GM12865 (cell line): ENCODE data around the gene CD38.
"Not testable (repeated sequence)": the region's sequence is repeated elsewhere in the genome, so short reads cannot be mapped to it uniquely, and the experiment has no call there.

Experiments
- DNase-seq: peaks from one replicate; pipeline ENCODE4 v3.0.0; 2010; ENCODE audit warnings: low read depth
- H3K4me3 ChIP-seq: 2 replicates; pipeline ENCODE4 v1.5.1; 2011; ENCODE audit warnings: mild to moderate bottlenecking, low read depth, low read length, control low read depth
- TF ChIP-seq, protein P1 (sequence below): IDR thresholded peaks from 2 replicates; pipeline ENCODE4 v1.5.1; 2011; ENCODE audit warnings: low read length, control low read depth, low read depth, inconsistent platforms; ENCODE audit not compliant: insufficient read depth; ENCODE audit errors: missing control alignments

Gene CD38

DNA sequence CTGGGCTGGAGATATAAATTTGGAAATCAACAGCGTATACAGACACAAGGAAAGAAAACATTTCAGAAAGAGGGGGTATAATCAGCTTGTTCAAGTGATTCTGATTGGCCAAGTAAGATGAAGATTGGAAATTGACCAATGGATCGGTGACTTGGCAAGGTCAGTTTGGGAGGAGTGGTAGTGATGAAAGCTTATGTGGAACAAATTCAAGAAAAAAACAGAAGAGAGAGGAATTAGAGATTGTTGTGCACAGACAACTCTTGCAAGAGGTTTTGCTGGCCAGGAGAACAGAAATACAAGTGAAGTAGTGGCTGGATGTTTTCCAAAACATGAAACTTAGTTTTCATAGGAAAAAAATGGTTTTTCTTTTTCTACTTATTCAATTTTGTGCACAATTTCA, 16.3 kb downstream of the CD38 start:
- no peak overlapping the region for H3K4me3 ChIP-seq
- no peak for DNase-seq
- TF ChIP-seq, protein P1, sequence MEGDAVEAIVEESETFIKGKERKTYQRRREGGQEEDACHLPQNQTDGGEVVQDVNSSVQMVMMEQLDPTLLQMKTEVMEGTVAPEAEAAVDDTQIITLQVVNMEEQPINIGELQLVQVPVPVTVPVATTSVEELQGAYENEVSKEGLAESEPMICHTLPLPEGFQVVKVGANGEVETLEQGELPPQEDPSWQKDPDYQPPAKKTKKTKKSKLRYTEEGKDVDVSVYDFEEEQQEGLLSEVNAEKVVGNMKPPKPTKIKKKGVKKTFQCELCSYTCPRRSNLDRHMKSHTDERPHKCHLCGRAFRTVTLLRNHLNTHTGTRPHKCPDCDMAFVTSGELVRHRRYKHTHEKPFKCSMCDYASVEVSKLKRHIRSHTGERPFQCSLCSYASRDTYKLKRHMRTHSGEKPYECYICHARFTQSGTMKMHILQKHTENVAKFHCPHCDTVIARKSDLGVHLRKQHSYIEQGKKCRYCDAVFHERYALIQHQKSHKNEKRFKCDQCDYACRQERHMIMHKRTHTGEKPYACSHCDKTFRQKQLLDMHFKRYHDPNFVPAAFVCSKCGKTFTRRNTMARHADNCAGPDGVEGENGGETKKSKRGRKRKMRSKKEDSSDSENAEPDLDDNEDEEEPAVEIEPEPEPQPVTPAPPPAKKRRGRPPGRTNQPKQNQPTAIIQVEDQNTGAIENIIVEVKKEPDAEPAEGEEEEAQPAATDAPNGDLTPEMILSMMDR = no peak

- H3K4me3 ChIP-seq = no peak overlapping the region
- TF ChIP-seq, protein P1 = no peak
- DNase-seq = no peak
Measured at GRCh38 chr4:15794905-15795304, 16.8 kb downstream of the CD38 start.

DNA sequence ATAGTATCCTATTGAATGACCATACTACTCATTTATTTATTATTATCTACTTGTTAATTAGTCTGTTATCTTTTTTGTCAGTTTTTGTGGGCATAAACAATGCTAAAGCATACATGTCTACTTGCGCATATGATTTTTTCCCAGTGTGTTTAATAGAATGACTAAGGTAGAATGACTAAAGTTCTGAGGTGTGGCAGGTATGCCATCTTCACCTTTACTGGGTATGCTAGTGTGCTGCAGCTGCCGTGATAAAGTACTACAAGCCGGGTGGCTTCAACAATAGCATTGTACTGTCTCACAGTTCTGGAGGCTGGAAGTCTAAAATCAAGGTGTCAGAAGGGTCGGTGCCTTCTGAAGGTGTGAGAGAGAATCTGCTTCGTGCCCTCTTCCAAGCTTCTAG, 19.2 kb downstream of the CD38 start:
- no peak overlapping the region for H3K4me3 ChIP-seq
- TF ChIP-seq, protein P1 = no peak
- DNase-seq = no peak

GRCh38 chr4:15799141-15799540, 21.0 kb downstream of the CD38 start:
- DNase-seq = no peak
- TF ChIP-seq, protein P1 = no peak
- H3K4me3 ChIP-seq = no peak overlapping the region

GRCh38 chr4:15799701-15800100, 21.6 kb downstream of the CD38 start:
- DNase-seq = no peak
- no peak overlapping the region for H3K4me3 ChIP-seq
- TF ChIP-seq, protein P1 = no peak

- not testable (repeated sequence) for DNase-seq, H3K4me3 ChIP-seq
Measured at GRCh38 chr4:15802497-15802896, 24.4 kb downstream of the CD38 start.

DNA sequence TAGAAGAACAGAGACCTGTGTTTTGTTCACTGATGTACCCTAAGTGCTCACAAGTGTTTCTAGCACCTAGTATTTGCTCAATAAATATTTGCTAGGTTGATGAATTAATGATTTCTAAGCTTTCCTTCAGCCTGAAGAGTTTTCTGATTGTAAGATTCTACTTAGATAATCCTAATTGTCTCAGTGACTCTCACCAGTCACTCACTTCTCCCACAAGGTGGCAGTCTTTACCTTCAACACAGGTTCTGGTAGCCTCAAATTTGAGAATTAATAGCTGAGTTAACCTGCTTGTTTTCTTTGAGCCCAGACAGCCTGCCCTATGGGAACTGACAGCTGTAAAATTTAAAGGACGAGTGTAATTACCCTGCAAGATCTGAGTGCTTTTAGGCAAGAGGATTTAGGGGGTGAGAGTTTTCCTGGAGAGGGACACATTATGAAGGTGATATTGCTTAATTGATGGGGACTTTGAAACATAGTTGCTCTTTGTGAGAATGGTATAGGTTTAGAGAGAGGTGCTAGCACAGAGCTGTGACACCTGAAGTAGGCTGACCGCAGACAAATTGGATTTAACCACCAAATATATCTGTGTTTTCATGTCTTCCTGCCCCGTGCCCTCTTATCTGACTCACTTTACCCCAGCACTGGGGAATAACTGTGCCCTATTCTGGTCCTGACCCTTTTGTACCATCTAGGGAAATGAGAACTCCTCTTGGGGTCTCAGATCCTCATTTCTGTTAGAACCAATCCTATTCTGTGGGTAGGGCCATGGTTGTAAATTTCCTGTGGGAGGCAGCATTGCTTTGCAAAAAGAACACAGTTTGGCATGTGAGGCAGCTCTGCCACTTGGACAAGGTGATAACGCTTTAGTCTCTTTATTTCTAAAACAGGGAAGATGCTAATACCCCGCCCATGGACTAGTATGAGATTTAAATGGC, 27.7 kb downstream of the CD38 start:
- no peak overlapping the region for H3K4me3 ChIP-seq
- DNase-seq = peak; percentile 66
- TF ChIP-seq, protein P1 = peak; percentile 67
